HG03521 (cell line): ENCODE measurements around the gene LCMT1.
"Not testable (repeated sequence)": the region's sequence is repeated elsewhere in the genome, so short reads cannot be mapped to it uniquely, and the experiment has no call there.

Experiments
- ATAC-seq: cut with Tn5 transposase; IDR thresholded peaks from one replicate; pipeline ENCODE4 v1.9.1; 2021; ENCODE audit warnings: mild to moderate bottlenecking, moderate library complexity; ENCODE audit not compliant: unreplicated experiment

LCMT1 gene

DNA sequence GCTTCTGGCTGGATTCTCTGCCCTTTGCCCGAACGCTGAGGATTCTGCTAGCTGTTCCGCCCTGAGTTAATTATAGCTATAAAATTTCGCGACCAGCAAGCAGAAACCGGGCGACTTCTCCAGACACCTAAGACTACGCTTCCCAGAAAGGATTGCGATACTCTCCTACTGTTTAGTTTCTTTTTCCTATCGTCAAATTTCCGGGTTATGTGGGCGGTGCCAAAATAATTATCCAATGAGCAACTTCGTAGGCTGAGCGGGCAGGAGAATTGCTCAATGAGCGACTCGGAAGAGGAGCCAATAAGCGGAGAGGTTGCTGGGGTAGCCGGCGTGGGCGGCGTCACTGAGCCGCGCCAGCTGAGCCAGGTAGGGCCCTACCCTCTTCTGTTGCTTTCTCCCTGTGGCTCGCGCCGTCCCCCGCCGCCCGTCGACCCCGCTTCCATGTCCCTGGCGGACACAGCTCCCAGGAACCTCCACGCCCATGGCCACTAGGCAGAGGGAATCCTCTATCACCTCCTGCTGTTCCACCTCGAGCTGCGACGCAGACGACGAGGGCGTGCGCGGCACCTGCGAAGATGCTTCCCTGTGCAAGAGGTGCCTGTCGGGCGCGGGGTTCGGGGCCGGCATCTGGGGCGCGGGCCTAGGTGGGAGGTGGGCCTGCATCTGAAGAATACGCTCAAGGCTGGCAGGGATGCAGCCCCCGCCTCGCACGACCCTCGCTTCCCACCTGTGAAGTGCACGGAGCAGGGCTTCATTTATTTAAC, at the start of gene LCMT1:
LCMT1 (plus strand) TSS at position 340 of the 764 bp plus-strand sequence; CDS start at position 482, 142 bp downstream.
- peak; percentile 92 for ATAC-seq

DNA sequence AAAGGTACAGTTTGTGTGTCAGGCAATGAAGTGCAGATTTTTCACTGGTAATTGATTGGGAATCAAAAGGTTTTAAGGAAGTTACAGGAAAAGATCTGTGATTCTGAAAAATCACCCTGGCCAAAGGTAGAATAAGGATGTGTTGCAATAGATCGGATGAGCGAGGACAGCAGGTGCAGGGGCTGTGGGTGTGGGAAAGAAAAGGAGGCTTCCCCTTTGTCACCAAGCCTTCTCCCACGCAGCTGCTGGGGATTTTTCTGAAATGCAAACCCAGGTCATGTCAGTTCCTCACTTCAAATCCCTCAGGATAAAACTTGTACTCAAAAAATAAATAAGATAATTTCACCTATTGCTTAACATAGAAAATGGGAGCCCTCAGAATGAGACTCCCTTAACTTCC, 48.4 kb upstream of the LCMT1 start:
- ATAC-seq = no peak

DNA sequence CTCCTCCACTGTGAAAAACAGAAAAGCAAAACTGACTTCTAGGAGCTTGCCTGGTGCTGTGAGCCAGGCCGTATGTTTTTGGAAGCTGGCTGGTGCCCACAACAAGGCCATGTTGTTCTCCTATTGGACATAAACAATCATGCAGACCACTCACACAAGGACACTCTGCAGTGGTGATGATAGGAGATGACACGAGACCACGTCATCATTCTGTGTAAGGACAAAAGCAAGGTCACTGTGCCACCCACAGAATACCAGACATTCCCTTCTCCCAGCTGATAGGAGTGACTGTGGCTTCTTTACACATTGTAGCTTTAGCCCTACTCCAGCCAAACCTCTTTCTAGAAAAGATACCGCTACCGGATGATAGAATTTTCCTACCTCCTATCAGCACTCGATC, 47.7 kb upstream of the LCMT1 start:
- no peak for ATAC-seq

DNA sequence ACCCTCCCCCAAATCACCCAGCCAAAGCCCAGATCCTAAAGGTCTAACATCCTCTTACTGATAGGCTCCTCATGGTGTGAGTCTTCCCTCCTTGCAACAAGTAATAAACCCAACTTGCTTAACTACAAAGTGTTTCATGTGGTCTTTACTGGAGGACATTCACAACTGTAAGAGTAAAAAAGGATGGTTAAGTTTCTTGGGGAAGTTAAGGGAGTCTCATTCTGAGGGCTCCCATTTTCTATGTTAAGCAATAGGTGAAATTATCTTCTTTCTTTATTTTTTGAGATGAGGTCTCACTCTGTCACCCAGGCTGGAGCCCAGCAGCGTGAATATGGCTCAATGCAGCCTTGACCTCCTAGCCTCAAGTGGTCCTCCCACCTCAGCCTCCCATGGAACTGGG, 47.3 kb upstream of the LCMT1 start:
- ATAC-seq = not testable (repeated sequence)

DNA sequence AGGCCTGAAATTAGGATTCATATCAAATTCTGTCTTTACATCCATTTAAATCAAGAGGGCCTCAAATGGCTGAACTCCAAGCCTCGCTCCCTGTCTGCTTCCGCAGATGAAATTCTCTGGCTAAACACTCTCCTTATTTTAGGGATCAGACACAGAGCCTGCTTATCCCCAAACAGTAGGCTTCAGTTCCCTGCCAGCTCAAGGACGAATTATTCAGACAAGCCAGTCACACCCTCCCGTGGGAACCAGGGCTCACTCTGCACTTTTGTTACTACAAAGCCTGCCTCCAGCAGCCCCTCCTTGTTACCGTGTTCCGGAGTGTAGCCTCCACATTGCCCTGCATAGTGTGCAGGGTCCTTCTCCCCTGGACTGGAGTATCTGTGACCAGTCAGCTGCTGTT, 46.6 kb upstream of the LCMT1 start:
- no peak for ATAC-seq

DNA sequence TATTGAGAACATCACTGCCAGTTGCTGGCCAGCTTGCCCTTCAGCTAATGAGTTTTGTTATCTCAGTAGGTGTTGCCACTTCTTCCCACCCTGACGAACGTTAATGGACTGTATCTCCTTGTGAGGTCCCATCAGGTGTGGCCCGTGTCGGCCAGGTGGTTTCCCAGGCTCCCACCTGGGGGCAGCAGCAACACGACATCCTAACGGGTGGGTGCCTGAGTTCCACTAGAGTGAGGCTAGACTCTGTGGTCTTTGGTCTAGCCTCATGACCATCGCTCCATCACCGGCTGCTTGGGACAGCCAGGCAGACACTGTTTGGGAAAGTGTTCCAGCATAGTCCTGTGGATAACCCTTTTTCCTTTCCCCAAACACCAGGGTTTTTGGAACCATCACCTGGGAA, 45.6 kb upstream of the LCMT1 start:
- no peak for ATAC-seq

DNA sequence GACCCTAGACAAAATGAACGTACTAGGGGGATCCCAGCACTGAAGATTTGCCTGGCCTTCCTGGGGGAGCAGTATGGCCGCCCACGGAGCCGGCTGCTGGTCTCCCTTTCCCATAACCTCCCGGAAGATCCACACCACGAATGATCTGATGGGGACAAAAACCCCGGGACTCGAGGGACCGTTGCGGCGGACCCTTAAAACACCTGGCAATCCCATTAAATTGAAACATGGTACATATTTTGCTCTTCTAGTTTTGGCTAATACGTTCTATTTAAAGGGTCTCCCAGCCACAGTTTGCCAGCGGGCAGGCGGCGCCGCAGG, 45.2 kb upstream of the LCMT1 start:
- peak; percentile 6 for ATAC-seq

DNA sequence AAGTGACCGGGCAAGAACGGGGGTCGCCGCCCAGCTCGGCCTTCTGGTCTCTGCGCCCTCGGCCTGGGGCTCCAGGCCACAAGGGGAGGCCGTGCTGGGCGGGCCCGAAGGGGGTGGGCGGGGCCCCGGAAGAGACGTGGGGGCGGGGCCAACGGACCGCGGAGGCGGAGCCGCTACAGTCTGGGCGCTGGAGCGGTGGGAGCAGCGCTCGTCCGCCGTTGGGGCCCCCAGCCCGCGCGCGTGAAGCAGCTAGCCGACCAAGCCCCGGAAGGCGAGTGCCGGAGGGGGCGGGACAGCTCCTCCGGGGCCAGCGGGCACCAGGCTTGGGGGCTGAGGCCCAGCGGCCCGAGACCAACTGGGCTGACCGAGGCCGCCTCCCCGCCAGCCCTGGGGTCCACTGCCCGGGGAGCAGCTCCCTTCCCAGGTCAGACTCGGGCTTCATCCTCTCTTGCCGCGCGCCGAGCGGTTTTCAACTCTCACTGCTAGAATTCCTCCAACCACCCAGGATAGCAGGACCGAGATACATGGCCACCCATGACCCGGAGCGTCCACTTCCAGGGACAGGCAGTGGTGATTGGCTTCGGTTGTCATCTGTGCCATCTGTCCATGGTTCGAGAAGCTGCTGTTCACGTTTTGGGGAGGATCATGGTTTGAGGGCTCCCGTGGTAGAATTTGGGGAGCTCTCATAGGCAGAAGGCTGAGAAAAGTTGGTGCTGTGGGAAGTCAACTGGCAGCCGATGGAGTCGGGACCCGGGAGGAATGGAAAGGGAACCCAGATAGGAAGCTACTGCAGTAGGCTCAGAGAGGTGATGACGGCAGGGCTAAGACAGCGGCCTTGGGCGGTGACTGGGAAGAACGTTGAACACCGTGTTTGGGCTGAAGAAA, 44.6 kb upstream of the LCMT1 start:
- ATAC-seq = peak; percentile 94

DNA sequence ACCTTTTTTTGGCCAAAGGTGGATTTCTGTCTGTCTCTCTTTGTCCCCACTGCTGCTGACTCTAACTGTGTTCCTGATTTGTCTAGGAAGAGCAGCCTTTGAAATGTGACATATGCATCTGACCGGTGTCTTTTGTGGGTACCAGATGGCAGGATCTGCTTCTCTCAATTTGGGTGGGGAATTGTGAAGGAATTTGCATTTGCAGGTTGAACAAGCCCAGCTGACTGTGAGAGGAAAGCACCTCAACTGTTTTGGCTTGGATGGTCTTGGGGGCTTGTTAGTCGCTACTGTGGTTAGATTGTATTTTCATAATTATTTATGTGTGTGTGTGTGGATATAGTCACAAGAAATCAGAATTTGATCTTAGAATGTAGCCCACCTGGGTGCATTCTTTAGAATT, 37.7 kb upstream of the LCMT1 start:
- ATAC-seq = no peak

DNA sequence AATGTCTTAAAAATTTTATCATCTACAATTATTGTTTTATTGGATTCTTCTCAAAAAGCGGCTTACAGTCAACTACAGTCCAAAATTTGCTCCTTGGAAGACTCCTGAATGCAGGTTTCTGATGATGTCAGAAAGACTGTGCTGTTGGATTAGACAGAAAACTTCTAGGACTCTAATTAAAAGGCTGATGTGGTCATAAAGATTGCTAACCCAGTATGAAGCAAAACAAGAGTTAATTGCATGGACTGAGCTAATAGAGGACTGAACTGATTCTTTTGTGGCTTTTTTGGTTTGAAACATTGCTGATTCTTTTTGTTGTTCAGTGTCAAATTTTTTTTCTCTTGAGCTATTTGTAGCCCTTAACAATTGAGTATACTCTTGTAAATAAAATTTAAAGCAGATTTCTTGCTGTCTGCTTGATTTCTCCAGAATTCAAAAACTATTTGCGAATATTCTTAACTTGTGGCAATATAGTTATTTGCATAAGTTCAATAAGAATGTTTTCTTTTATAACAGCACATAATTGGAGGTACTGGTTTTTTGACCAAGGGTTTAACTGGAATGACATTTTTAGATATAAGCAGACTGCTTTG, 33.1 kb upstream of the LCMT1 start:
- no peak for ATAC-seq

DNA sequence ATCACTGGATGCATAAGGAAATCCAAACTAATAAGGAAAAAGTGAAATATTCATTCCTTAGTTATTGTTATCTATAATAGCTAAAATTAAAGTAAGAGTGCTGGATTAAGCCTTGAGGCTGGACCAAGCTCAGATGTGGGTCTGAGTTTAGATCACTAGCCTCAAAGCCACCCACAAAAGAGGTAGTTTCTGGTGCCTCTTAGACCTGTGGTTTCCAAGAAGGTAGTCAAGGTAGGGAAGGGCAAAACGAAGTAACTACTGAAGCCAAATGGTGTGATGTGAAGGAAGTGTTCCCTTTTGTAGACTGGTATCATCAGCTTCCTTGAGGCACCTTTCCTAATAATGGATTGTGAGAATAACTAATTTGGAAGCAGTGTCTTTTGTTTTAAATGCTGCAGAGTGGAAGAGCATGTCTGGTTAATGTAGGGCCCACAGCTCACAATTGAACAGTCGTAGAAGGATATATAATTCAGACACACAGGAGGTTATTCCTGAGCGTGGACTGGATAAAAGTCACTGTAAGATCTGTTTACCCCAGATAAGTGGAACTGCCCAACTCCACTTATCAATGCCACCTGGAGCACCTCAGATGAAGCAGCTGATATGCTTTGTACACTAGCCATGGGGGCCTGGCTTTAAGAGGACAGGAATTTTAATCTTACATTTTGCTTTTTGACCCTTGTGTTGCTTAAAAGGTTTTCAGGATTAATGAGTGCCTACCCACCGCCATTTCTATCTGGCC, 31.7 kb upstream of the LCMT1 start:
- no peak for ATAC-seq

DNA sequence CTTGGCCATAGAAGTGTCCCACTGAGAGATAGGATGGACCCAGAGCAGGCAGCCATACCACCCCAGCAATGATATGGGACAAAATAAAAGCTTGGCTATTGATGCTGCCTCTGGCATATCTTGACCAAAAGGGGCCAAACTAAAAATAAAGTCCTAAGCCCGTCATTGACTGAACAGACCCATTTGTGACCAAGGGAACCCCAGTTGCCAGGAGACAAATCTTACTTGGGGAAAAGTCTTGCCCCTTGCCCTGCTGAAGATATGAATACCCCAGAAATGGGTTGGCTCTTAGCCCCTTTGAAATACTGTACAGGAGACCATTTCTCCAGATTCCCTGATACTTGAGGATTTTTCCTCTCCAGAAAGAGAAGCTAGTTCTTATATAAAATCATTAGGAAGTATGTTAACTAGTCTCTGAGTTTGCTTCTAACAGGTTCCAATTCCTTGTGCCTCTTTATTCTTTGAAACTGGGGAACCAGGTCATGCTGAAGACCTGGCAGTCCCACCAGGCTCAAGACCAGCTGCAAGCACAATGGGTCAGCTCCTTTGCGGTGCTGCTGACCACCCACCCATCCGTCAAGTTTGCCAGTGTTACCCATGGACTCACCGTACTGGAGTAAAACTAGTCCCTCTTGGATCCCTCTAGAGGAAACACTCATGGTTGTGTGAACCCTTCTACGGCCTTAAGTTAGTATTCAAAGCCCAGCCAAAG, 31.0 kb upstream of the LCMT1 start:
- ATAC-seq = no peak

DNA sequence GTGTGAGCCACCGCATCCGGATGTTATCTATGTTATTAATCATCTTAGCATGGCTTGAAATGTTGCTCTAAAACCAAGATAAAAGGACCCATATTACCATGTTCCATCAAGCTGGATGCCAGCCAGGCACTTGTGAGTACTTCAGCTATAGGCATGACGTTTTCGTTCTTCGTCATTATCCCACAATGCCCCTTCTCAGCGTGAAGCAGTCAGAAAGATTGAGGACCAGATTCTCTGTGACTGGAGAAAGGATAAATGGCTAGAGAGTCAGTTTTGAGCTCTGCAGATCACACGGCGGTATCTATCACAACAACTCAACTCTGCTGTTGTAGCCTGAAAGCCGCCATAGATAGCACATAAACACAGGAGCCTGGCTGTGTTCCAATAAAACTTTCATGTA, 29.8 kb upstream of the LCMT1 start:
- ATAC-seq = no peak

DNA sequence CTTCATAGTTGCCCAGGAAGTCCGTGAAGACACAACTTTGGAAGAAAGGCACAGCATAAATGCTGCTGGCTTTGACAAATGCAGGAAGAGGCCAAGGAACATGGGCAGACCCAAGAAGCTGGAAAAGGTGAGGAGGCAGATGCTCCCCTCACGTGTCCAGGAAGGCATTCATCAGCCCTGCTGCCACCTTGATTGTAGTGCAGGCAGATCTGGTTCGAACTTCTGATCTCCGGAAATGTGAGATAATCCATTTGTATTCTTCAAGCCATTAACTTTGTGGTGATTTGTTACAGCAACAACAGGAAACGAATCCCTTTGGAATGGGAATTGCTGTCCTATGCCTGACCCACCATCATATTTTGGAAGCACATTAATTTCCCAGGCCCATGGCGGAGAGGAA, 28.5 kb upstream of the LCMT1 start:
- no peak for ATAC-seq

DNA sequence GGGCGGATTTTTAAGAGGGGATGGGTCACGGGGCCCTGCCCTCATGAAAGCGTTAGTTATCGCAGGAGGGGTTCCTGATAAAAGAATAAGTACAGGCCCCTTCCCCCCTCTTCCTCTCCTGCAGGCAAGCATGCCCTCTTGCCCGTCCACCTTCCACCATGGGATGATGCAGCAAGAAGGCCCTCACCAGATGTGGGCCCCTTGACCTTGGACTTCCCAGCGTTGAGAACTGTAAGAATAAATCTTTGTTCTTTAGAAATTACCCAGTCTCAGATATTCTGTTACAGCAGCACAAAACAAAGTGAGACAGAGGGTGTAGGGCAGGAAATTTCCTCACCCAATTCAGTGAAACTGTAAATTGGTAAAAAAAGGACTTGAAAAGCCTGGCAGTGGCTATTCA, 27.8 kb upstream of the LCMT1 start:
- ATAC-seq = no peak

DNA sequence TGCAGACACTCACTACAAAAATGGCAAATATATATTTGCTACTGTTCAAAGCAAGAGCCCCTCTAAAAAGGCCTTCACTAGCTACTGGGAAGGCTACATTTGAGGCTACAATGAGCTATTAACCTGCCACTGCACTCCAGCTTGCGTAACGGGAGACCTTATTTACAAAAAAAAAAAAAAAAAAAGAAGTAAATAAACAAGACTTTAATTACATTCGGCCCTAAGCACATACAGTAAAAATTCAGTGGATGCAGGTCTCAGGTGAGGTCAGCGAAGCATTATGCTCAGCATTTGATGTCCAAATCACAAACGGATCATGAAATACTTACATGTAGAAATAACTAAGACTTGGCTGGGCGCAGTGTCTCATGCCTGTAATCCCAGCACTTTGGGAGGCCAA, 26.7 kb upstream of the LCMT1 start:
- ATAC-seq = no peak

DNA sequence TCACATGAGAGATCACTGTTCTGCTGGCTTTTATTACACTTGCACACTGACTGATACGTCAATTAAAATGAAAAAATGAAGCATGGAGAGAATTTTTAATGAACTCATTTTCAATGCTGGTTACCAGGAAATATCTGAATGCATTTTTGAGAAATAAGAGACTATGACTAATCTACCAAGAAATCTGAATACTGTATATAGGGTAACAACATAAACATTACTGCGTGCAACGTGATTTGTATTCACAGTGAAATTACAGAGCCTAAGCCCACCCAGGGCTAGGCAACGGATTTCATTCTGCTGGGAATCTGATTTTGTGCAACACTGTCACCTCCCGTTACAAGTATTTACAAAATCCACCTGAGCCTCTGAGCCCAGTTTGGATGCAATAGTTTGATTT, 23.8 kb upstream of the LCMT1 start:
- no peak for ATAC-seq

DNA sequence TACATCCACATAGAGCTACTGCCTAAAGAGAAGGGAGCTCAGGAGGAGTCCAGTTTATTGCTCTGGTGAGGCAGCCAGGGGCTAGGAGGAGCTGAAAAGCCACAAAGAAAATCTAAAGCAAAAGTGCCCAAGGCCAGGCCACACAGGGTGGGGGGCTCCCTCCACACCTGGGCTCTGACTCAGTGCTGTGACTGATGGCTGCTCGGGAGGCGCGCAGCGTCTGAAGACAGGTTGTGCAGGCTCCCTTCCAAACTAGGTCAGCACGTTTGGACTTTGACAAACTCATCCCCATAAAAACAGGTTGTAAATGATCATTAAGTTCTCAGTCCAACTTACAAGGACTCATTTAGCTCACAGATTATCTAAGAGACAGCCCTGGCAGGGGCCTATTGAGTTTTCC, 22.2 kb upstream of the LCMT1 start:
- ATAC-seq = no peak

DNA sequence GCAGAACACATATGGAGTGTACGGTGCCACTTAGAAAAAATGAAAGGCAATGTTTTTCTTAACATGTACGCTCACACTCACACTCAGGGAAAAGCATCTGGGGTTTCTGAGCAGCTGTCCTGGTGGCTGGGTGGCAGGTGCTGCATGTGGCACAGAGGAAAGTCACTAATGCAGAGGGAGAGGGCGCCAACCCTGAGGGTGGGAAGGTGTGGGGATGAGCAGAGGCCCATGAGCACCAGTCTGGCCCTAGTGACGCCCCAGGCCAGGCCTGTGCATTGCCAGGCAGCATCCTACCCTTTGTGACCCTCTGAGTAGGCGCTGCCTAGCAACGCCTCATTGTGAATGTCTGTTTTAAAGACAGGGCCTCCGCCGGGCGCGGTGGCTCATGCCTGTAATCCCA, 19.1 kb upstream of the LCMT1 start:
- ATAC-seq = no peak

DNA sequence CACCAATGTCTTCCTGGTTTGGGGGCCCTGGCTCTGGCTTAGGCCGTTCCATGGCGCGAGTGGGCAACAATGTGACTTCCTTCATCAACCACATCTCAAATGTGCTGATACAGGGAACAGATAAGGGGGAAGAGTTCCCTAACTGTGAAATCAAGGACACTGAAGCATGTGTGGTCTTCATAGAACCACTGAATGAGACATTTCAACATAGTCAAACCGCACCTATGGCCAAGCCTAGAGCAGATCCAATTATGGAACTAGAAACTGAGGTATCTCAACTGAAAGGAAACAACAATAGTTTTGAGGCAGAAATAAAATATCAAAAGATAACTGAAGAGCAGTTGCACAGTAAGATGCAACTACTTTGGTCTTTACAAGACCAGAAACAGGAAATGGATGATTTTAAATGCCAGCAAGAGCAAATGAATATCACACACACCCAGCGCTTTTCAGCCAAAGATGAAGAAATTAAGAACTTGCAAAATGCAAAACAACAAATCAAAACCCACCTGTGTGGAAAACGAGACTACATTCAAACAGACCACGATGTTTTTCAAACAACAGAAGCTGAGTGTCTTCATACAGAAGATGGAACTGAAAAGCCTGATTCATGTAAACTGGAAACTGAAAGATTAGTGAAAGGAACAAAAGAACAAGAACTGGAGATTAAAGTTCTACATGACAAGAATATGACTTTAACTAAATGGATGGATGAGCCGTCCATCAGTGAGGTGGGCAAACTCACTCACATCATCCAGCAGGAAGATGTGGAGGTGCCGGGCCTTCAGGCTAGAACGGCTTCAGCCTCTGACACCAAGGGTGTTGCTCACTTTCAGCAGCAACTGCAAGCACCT, 18.1 kb upstream of the LCMT1 start:
- ATAC-seq = no peak
